BJ (cell line): ENCODE results near the gene ITM2A. TPM values are rescaled to one million over a fixed set of nuclear protein-coding genes. Genes with fewer than 3 reads are reported as not detected.

Experiments
- CTCF ChIA-PET: fragments of 350-600 bp; formaldehyde crosslinking; extraction: SDS; loops from one replicate; lab custom pipeline; 2021; ENCODE audit warnings: antibody characterized with exemption, inconsistent platforms; lab: Yijun Ruan, JAX
- POLR2A ChIA-PET: fragments of 300-600 bp; sonication (Branson Sonifier 250); formaldehyde crosslinking; extraction: SDS; loops from one replicate; lab custom pipeline; 2021; ENCODE audit warnings: antibody characterized with exemption; lab: Charles Lee
- DNase-seq: peaks from one replicate; pipeline ENCODE4 v3.0.0-alpha.2; 2011; ENCODE audit warnings: low read depth
- H3K27me3 ChIP-seq: 2 replicates; pipeline ENCODE4 v1.6.0; 2011; ENCODE audit warnings: low read length; ENCODE audit not compliant: control insufficient read depth, insufficient read depth
- H3K36me3 ChIP-seq: 2 replicates; pipeline ENCODE4 v1.5.1; 2011; ENCODE audit warnings: low read length; ENCODE audit not compliant: control insufficient read depth, insufficient read depth
- H3K4me3 ChIP-seq: 2 replicates; pipeline ENCODE4 v1.5.1; 2011; ENCODE audit warnings: low read depth, mild to moderate bottlenecking, control low read depth, low read length
- polyA plus RNA-seq: library from polyadenylated mRNA; depleted of rRNA; stranded (reverse); fragments of >200 nt; gene quantifications from 2 replicates; pipeline ENCODE4 v1.2.3, GENCODE V29; 2011
- TF ChIP-seq, protein P1 (sequence below): IDR thresholded peaks from 2 replicates; pipeline ENCODE4 v1.5.1; 2011; ENCODE audit warnings: low read depth, mild to moderate bottlenecking, control low read depth, inconsistent platforms, low read length, moderate library complexity; ENCODE audit not compliant: insufficient read depth

The ITM2A gene
- polyA plus RNA-seq, 1 experiment, result not detected

DNA sequence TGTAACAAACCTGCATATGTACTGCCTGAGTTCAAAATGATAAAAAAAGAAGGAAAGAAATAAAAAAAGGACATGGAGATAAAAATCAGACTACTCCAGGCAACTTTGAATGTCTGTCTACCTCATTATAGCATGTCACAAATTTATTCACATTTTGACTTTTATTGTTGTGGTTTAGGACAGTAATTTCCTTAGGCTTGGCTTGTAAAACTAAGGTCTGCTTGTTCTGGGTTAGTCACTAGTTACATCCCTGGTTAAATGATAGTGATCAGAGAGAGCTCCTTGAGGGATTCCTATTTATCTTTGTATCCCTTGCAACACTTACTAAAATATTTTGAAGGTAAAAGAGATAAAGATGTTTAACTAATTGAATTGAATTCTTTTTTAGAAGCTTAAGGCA lies 42.5 kb upstream of the ITM2A start:
- Histone ChIP-seq H3K4me3 (no peak overlapping the region), H3K36me3 (no peaks in the 10 kb centered on the region), H3K27me3 (no peaks in the 10 kb centered on the region)
- TF ChIP-seq, protein P1, sequence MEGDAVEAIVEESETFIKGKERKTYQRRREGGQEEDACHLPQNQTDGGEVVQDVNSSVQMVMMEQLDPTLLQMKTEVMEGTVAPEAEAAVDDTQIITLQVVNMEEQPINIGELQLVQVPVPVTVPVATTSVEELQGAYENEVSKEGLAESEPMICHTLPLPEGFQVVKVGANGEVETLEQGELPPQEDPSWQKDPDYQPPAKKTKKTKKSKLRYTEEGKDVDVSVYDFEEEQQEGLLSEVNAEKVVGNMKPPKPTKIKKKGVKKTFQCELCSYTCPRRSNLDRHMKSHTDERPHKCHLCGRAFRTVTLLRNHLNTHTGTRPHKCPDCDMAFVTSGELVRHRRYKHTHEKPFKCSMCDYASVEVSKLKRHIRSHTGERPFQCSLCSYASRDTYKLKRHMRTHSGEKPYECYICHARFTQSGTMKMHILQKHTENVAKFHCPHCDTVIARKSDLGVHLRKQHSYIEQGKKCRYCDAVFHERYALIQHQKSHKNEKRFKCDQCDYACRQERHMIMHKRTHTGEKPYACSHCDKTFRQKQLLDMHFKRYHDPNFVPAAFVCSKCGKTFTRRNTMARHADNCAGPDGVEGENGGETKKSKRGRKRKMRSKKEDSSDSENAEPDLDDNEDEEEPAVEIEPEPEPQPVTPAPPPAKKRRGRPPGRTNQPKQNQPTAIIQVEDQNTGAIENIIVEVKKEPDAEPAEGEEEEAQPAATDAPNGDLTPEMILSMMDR, result no peak
- no peak for DNase-seq
- ChIA-PET CTCF (no interaction called here), POLR2A (no interaction called here)

DNA sequence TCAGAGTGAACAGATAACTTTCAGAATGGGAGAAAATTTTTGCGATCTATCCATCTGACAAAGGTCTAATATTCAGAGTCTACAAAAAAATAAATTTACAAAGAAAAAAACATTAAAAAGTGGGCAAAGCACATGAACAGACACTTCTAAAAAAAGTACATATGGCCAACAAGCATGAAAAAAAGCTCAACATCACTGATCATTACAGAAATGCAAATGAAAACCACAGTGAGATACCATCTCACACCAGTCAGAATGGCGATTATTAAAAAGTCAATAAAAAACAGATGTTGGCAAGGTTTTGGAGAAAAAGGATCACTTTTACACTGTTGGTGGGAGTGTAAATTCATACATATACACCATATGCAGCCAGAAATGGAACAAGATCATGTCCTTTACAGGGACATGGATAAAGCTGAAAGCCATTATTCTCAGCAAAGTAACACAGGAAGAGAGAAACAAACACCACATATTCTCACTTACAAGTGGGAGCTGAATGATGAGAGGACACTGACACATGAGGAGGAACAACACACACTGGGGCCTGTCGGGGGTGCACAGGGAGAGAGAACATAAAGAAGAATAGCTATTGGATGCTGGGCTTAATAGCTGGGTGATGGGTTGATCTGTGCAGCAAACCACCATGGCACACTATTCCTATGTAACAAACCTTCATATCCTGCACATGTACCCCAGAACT lies 41.6 kb upstream of the ITM2A start:
- H3K27me3 ChIP-seq, result no peaks in the 10 kb centered on the region
- no peak overlapping the region for H3K4me3 ChIP-seq
- ChIA-PET CTCF (interaction anchor here (0.7 kb wide), 1 partner anchor 151 kb away, joined by 3 read pairs; no protein-coding TSS in a partner anchor), POLR2A (no interaction called here)
- DNase-seq, result no peak
- TF ChIP-seq, protein P1, result no peak
- no peaks in the 10 kb centered on the region for H3K36me3 ChIP-seq

DNA sequence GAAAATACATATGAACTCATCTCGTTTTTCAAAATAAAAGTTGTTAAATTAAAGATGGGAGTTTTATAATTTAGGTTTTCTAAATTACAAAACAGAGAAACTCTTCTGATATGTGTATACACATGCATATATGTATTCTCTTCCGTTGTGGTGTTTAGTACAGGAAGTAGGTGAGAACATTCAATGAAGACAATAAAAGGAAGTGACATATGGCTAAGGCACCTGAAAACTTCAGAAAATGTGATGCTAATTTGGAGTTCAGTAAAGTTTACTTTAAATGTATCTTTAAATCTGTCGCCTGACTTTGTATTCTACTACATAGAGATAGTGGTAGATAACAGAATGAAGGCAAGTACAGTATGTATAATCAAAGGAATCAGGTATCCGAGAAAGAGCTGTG lies 33.5 kb upstream of the ITM2A start:
- Histone ChIP-seq H3K27me3 (no peaks in the 10 kb centered on the region), H3K4me3 (no peak overlapping the region), H3K36me3 (no peaks in the 10 kb centered on the region)
- DNase-seq, result no peak
- TF ChIP-seq, protein P1, result no peak
- ChIA-PET CTCF (no interaction called here), POLR2A (no interaction called here)

DNA sequence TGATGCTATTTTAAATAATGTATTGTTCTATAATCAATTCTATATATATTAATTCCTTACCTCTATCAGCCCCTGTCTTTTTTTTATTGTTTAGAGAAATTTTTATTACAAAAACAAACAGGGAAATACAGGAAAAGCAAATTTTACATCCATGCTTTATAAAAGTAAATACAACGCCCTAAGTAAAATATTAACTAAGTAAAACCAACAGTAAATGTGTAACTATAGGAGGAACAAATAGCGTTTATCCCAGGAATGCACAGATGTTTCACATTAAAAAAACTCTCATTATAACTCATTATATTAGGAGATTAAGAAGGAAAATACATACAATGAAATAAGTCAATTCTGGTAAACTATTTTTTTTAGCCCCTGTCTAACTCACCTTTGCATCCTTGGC lies 8.2 kb upstream of the ITM2A start:
- H3K4me3 ChIP-seq, result no peak overlapping the region
- TF ChIP-seq, protein P1, result no peak
- H3K27me3 ChIP-seq, result no peaks in the 10 kb centered on the region
- CTCF ChIA-PET, result no interaction called here
- DNase-seq, result no peak
- POLR2A ChIA-PET, result no interaction called here
- H3K36me3 ChIP-seq, result no peaks in the 10 kb centered on the region

DNA sequence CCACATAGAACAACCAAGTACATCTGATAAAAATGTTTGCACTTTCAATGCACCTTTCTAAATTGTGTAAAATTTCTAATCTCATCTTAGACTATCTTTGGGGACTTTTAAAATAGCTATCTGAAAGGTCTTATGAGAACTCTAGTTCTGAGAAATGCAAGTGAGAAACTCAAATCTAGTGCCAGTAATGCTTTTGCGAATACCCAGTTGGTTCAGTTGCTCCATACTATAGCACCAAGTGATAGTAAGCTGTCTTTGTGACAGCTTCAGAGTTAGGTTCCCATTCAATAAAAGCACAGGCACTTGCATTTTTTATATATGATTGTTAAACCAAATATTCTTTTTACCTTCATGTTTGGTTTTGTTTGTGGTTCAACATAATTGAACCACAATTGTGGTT lies 4.5 kb upstream of the ITM2A start:
- ChIA-PET POLR2A (no interaction called here), CTCF (no interaction called here)
- TF ChIP-seq, protein P1, result no peak
- H3K36me3 ChIP-seq, result no peaks in the 10 kb centered on the region
- H3K4me3 ChIP-seq, result no peak overlapping the region
- no peak for DNase-seq
- H3K27me3 ChIP-seq, result no peaks in the 10 kb centered on the region
